CD4-positive, alpha-beta T cell treated with Interleukin-4 for 4 hours (primary cell): ENCODE results near the gene N4BP2L2.

Experiments
- DNase-seq: peaks from one replicate; pipeline ENCODE4 v3.0.0-alpha.2; 2020

N4BP2L2 gene

GRCh38 chr13:32456591-32456990 is 82.0 kb downstream of the N4BP2L2 start:
- no peak for DNase-seq

DNA sequence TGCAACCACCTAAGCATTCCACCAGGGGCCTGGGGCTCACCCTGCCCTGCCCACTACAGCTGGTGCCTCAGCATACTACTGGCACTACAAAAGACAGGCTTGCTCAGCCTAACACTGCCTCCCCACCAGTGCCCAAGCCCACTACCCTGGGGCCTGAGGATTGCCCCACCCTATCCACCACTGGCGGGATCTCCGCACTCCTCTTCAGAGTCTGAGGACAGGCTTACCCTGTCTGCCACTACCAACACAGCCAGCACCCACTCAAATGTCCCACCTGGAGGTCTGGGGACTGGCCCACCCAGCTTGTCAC is 83.0 kb downstream of the N4BP2L2 start:
- no peak for DNase-seq

GRCh38 chr13:32454886-32455593 is 83.6 kb downstream of the N4BP2L2 start:
- DNase-seq = no peak

- DNase-seq = no peak
These were observed 84.6 kb downstream of the N4BP2L2 start for GRCh38 chr13:32453981-32454380.

DNA sequence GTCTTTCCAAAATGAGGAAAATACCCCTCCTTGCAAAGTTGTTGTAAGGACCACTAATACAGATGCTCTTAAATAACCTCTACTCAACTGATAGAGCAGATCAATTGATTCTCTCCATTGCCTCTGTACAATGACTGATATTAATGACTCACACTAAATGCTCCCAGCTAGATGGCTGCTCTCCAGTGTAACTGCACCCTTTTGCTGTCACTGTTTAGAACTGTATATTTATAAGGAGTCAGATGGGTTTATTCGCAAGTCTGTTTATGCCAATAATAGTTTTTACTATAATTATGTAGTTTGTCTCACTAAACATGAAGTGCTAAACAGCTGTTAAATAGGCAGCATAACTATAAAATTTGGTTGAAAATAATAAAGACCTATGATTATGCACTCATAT is 89.6 kb downstream of the N4BP2L2 start:
- no peak for DNase-seq

DNA sequence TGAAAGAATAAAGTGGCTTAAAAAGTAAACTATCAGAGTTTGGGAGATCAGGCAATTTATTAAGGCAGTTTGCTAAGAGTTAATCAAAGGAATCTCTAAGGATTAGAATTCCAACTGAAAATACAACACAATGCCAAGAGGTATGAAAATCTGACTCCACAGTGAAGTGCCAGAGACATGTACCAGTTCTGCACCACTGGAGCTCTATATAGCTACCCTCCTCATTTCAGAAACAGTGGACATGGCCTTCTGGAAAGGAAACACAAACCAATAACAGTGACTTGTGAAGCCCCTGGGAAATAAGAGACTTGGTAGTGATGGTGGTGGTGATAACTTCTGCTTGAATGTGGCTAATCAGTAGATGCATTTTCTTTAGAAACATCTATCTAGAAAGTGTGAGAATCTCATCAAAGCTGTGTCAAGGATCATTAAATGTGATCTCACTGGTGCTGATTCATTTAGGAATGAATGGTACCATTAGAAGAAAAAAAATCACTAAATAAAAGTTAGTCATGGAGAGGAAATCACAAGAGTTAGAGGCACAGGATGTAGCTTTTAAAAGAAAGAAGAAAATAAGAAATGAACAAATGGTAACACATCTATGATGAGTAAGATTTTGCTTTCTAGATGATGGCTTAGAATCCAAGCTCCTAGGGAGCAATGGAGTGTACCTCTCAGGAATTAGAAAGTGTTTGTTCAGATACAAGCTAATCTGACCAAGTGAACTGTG is 90.5 kb downstream of the N4BP2L2 start:
- no peak for DNase-seq

DNA sequence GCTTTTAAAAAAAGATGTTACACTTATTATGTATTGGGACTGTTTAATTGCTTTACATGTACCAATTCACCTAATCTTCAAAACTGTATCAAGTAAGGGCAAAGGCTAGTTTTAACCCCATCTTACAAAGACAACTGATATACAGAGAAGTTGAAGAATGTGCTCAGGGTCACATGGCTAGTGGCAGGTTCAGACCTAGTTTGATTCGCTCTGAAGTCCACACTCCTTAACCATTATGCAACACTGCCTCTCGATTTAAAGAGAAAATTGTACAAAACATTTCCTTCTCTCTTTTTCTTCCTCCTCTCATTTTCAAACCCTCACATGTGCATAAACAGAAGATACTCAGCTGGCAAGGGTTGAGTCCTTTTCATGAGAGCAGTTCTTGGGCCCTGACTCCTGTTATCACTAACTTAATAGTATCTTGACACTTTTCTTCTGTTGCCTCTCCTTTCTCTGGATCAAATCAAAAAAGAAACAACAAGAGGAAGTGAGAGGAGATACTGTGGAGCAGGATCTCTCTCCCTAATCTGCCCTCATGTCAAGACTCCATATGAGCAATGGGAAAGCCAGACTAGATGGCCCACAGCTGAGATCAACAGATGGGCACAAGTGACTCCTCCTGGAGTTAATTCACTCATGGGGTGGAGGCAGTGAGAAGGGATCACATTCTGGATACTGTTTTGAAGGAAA is 91.7 kb downstream of the N4BP2L2 start:
- no peak for DNase-seq

DNA sequence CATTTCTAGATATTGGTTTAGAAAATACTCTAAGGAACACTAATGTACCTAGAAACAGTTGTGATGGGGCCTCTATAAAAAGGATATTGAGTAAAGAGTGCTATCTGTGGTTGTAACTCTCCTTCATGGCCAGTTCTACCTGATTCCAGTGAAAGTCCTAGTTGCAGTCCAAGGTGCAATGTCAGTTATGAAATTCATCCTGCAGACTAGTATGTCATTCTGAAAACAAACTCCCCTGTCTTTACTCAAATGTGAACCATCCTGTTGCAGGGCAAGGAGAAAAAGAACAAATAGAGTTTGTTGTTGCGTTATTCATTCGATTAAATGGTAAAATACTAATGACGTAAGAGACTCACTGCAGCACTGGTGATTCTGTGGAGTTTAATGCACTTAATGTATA is 92.4 kb downstream of the N4BP2L2 start:
- DNase-seq = no peak

DNA sequence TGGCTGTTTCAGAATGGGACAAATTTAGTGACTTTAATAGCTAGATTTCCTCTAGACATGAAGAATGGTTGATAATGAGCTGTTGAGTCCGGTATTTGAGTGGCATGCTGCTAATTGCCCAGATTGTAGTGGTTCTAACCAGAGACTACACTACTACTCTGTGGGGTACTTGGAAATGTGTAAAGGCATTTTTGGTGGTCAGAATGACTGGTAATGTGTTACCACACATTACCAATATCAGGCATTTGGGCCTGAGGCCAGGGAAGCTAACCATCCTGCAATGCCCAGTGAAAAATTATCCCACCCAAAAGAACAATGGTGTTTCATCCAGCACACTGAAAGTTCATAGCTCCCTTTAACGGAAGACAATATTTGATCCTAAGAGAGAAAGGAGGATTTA is 93.1 kb downstream of the N4BP2L2 start:
- no peak for DNase-seq

DNA sequence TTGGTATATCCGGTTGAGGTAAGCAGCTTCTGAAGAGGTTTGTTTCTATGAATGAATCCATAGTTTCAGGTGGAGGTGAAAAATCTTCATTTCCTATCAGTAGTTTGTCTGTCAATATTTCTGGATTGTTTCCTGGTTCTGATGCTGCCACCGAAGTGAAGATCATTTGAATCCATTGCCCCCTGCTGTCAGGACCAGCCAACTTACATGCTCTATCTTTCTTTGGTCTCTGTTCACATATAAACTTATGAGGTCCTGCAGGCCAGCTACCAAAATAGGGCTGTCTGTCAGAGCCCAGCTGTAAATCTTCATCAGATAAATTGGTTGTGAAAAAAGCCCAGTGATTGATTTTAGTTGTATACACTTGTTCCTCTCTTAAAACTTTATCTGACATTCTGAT is 95.5 kb downstream of the N4BP2L2 start:
- peak; percentile 36 for DNase-seq

- no peak for DNase-seq
These were observed 99.7 kb downstream of the N4BP2L2 start for GRCh38 chr13:32438871-32439270.

- no peak for DNase-seq
These were observed 105.7 kb downstream of the N4BP2L2 start for GRCh38 chr13:32432856-32433255.

DNA sequence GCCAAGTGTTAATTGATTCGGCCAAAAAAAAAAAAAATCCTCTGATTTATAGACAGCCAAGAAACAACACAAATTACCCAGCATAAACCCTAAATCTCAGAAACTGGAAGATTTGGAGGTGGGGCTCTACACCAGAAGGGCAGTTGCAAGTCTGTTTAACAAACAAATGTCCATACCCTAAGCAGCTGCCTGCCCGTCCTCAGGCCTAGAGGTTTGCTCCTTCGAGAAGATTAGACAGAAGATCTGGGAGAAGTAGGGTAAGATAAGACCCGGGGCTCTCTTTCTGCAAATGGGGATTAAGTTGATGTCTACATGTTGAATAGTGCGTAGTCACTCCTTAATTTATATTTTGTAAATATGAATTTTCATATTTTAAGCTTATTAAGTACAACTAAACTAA is 107.2 kb downstream of the N4BP2L2 start:
- no peak for DNase-seq

GRCh38 chr13:32430018-32430747 is 108.4 kb downstream of the N4BP2L2 start:
- DNase-seq = no peak

DNA sequence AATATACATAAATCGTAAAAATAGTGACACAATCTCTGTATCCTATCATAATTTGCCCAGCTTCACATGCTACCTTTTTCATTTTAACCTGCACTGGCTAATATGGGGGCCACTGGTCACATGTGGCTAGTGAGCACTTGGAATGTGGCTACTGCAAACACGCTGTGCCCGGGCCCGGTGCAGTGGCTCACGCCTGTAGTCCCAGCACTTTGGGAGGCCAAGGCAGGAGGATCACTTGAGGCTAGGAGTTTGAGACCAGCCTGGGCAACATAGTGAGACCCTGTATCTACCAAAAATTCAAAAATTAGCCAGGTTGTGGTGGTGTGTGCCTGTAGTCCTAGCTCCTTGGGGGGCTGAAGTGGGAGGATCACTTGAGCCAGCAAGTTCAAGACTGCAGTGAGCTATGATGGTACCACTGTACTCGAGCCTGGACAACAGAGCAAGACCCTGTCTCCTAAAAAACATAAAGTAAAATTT is 109.1 kb downstream of the N4BP2L2 start:
- DNase-seq = no peak

DNA sequence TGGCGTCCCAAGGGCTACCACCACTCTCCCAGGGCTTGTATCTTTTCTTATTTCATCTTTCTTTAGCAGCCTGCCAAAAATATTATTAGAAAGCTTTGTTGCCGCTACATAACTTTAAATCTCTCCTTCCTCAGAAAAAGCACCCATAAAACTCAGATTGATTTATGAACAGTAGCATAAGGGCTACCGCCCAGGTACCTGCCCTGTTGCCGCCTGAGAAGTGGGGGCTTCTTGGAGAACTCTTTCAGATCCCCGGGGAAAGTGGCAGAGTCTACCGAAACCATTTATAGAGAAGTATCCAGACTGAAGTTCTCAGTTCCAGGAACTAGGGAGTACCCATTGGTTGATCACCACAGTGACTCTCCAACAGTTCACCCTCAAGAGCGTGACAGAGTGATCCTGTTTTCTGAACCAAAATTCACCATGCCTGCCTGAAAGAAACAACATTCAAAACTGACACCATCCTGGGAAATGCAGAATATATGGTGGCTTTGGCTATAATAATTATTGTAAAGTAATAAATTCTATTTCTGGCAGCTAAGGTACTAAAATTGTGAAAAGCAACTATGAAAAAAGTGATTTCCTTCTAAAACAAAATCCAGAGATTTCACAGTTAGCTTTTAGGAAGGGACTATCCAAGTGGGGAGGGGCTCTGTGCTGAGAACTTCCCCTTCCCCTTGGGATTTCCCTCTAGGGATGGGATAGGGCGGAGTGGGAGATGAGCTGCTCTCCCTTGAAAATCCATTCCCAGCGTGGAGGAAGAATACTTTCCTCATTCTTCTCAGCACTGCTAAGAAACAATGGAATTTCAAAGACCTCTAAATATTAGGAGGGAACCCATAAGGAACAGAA is 109.8 kb downstream of the N4BP2L2 start:
- DNase-seq = peak; percentile 24

DNA sequence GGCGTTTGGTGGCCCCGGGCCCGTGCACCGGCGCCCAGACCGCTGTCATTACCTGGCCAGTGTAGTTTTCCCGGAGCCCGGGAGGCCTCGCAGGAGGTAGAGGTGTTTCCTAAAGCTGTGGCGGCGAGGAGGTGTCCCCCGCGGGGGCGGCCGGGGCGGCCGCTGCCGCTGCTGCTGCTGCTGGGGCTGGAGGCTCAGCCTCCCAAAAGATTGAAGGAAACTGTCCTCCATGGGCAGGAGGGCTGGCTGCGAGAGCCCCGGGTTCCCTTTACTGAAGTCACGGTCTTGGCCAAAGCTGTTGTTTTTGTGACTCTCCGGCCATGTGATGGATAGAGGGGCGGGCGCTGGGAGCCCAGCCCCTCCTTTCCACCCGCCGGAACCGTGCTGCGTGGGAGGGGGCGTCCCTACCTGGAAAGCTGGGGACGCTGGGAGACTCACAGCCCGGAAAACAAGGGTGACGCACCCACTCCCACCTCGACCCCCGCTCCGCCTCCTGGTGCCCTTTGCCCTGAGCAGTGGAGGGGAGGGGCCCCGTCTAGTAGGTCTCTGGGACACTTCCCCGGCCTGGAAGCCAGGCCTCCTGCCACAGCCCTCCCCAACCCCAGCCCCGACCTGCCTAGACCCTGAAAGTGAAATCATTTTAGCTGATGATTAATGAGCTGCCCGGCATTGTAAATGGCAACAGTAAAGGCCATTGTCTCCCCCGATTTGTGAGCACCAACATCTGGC is 110.6 kb downstream of the N4BP2L2 start, which contains the start of gene N4BP2L1:
Gene N4BP2L1 (minus strand): TSS at position 279 of the 729 bp plus-strand sequence. CDS start 48 bp downstream, at position 231.
- peak; percentile 90 for DNase-seq

- DNase-seq = peak; percentile 44
These were observed 111.4 kb downstream of the N4BP2L2 start for GRCh38 chr13:32426990-32427851.

GRCh38 chr13:32426191-32426989 is 112.2 kb downstream of the N4BP2L2 start:
- DNase-seq = peak; percentile 80

DNA sequence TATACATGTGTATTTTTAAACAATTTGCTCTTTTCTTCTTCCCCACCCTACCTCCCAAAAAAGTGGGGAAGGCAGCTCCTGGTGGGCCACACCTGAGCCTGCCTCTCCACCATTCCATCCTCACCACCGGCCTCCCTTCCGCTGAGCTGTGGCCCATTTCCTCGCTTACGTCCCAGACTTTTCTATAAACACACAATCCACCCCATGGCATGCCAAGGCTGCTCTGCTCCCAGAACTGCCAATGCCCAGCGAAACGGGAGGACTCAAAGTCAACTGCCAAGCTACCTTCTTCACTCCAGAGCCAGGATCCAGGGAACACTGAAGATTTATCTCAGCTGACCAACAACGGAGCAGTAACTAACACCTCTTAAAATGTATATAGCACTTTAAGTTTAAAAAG is 113.4 kb downstream of the N4BP2L2 start:
- no peak for DNase-seq
